Thyroid gland (tissue), 4 donors: Measurements from ENCODE around the gene DNAH8. TPM values are rescaled to one million over a fixed set of nuclear protein-coding genes. Genes with fewer than 3 reads are reported as not detected.

Experiments
- DNase-seq, 2 donors: peaks; one replicate each; pipeline ENCODE4 v3.0.0-alpha.2; 2019
- H3K27ac ChIP-seq, 3 donors: fragments of 200-600 bp; sonication (generic); 1 replicate in 2 of 3; 2 replicates in 1 of 3; pipeline ENCODE4 v1.5.1; 2016 to 2019; ENCODE audit warnings: mild to moderate bottlenecking in 1 of 3, moderate library complexity in 1 of 3
- H3K27me3 ChIP-seq: fragments of 200-600 bp; sonication (generic); one replicate; pipeline ENCODE4 v1.5.1; 2019
- H3K36me3 ChIP-seq, 2 donors: fragments of 200-600 bp; sonication (generic); one replicate each; pipeline ENCODE4 v1.5.1; 2016 to 2019
- H3K4me1 ChIP-seq, 2 donors: fragments of 200-600 bp; sonication (generic); one replicate each; pipeline ENCODE4 v1.5.1; 2017 to 2019
- H3K4me3 ChIP-seq, 3 donors: fragments of 200-600 bp; sonication (generic); replicated peaks in 1 of 3; 1 replicate in 2 of 3; 2 replicates in 1 of 3; pipeline ENCODE4 v1.5.1; 2016; ENCODE audit warnings: mild to moderate bottlenecking in 1 of 3
- H3K9me3 ChIP-seq: fragments of 200-600 bp; sonication (generic); one replicate; pipeline ENCODE4 v1.5.1; 2017
- CTCF ChIP-seq, 6 experiments: fragments of 200-600 bp in 3 of 6; fragments of 450-650 bp in 3 of 6; sonication (generic) in 3 of 6; IDR thresholded peaks; one replicate each; pipeline ENCODE4 v1.5.1; 2016 to 2019; ENCODE audit warnings: antibody characterized with exemption in 6 of 6, mild to moderate bottlenecking in 2 of 6, inconsistent platforms in 1 of 6, moderate library complexity in 1 of 6
- POLR2A ChIP-seq, 2 donors: fragments of 450-650 bp; IDR thresholded peaks; one replicate each; pipeline ENCODE4 v1.6.1; 2017; ENCODE audit warnings: antibody characterized with exemption in 2 of 2, mild to moderate bottlenecking in 2 of 2, moderate library complexity in 1 of 2
- WGBS, 2 donors: methylation state at CpG; one replicate each; pipeline ENCODE4 v1.1.5; 2017; 5-methylcytosine and 5-hydroxymethylcytosine counted together
- intact Hi-C: fragments of 100-400 bp; cut with DNase I; formaldehyde crosslinking; loops from one replicate; pipeline ENCODE4 v1.15.1; 2023
- total RNA-seq, 4 donors: library from RNA; depleted of rRNA; stranded (reverse); fragments of >200 nt; gene quantifications; one replicate each; pipeline ENCODE4 v1.2.3, GENCODE V29; 2016

The DNAH8 gene
- total RNA-seq, 4 donors from 2014 or later = 0.04 to 4.8 (median 0.12) TPM

- 82 to 93% methylated on average over 3 of the region's 3 CpGs for WGBS, 2 donors
- Histone ChIP-seq H3K4me3 (no peak overlapping the region), H3K4me1 (no peaks in the 10 kb centered on the region), H3K27ac (no peak overlapping the region), H3K27me3 (no peaks in the 10 kb centered on the region), H3K36me3 (no peaks in the 10 kb centered on the region), H3K9me3 (no peaks in the 10 kb centered on the region)
- intact Hi-C loops = no loop called here
- no peak for TF ChIP-seq CTCF (IDR thresholded peaks at IDR 0.05)
- TF ChIP-seq POLR2A (IDR thresholded peaks at IDR 0.05) = no peak
- DNase-seq = no peak
Observed at GRCh38 chr6:38803129-38803528, 88.0 kb downstream of the DNAH8 start.

- H3K27ac ChIP-seq = no peak overlapping the region
- WGBS, 2 donors = 64 to 77% methylated on average over 4 of the region's 4 CpGs
- intact Hi-C loops = no loop called here
- H3K9me3 ChIP-seq = no peaks in the 10 kb centered on the region
- DNase-seq = no peak
- no peak for TF ChIP-seq POLR2A (IDR thresholded peaks at IDR 0.05)
- no peak for TF ChIP-seq CTCF (IDR thresholded peaks at IDR 0.05)
- H3K4me1 ChIP-seq = no peaks in the 10 kb centered on the region
- no peaks in the 10 kb centered on the region for H3K36me3 ChIP-seq
- no peak overlapping the region for H3K4me3 ChIP-seq
- H3K27me3 ChIP-seq = no peaks in the 10 kb centered on the region
Observed at GRCh38 chr6:38804358-38804757, 89.2 kb downstream of the DNAH8 start.

GRCh38 chr6:38805127-38805655 is 90.1 kb downstream of the DNAH8 start:
- no peaks in the 10 kb centered on the region for H3K27me3 ChIP-seq
- 83 to 85% methylated on average over 4 of the region's 4 CpGs for WGBS, 2 donors
- DNase-seq = no peak
- TF ChIP-seq CTCF (IDR thresholded peaks at IDR 0.05) (no peak), POLR2A (IDR thresholded peaks at IDR 0.05) (no peak)
- H3K9me3 ChIP-seq = no peaks in the 10 kb centered on the region
- no peak overlapping the region for H3K27ac ChIP-seq
- no peaks in the 10 kb centered on the region for H3K4me1 ChIP-seq
- H3K36me3 ChIP-seq = no peaks in the 10 kb centered on the region
- H3K4me3 ChIP-seq = no peak overlapping the region
- intact Hi-C loops = no loop called here

GRCh38 chr6:38805692-38806091 is 90.6 kb downstream of the DNAH8 start:
- no peak overlapping the region for H3K27ac ChIP-seq
- DNase-seq = no peak
- H3K4me3 ChIP-seq = no peak overlapping the region
- intact Hi-C loops = no loop called here
- H3K4me1 ChIP-seq = no peaks in the 10 kb centered on the region
- TF ChIP-seq POLR2A (IDR thresholded peaks at IDR 0.05) = no peak
- no peak for TF ChIP-seq CTCF (IDR thresholded peaks at IDR 0.05)
- no peaks in the 10 kb centered on the region for H3K36me3 ChIP-seq
- WGBS, 2 donors = 60 to 73% methylated on average over 2 of the region's 2 CpGs
- no peaks in the 10 kb centered on the region for H3K27me3 ChIP-seq
- H3K9me3 ChIP-seq = no peaks in the 10 kb centered on the region

GRCh38 chr6:38806271-38806670 is 91.2 kb downstream of the DNAH8 start:
- no peaks in the 10 kb centered on the region for H3K9me3 ChIP-seq
- H3K27me3 ChIP-seq = no peaks in the 10 kb centered on the region
- no peak overlapping the region for H3K27ac ChIP-seq
- DNase-seq = peak; percentile 52 to 55
- H3K4me3 ChIP-seq = no peak overlapping the region
- no peaks in the 10 kb centered on the region for H3K4me1 ChIP-seq
- 12 to 56% methylated on average over 2 of the region's 2 CpGs for WGBS, 2 donors
- no peaks in the 10 kb centered on the region for H3K36me3 ChIP-seq
- TF ChIP-seq POLR2A (IDR thresholded peaks at IDR 0.05) = no peak
- TF ChIP-seq CTCF (IDR thresholded peaks at IDR 0.05) = peak in 4 of 6 experiments; percentile 12 to 41 (median 30)
- intact Hi-C loops = no loop called here
